Measurements from ENCODE around the gene C4orf36.

Gene C4orf36

DNA sequence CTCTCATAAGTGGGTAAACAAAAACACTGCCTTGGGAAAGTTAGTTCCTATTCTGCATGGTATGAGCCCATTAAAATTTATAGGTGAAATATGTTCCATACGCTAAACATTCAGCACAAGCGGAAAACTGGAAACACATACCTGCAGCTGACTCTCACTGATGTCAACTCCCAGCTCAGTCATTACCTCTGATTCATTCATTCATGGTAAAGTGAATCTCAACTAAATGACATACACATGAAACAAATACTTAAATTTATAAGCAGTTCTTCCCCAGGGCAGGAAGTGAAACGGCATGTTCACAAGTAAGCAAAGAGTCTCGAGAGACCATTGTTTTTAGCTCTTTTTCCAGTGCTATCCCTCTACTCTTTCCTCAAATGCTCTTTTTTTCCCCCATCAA lies 44.7 kb downstream of the C4orf36 start:
- H3K9me3 ChIP-seq (ENCODE audit: severe bottlenecking), result no peaks in the 10 kb centered on the region

DNA sequence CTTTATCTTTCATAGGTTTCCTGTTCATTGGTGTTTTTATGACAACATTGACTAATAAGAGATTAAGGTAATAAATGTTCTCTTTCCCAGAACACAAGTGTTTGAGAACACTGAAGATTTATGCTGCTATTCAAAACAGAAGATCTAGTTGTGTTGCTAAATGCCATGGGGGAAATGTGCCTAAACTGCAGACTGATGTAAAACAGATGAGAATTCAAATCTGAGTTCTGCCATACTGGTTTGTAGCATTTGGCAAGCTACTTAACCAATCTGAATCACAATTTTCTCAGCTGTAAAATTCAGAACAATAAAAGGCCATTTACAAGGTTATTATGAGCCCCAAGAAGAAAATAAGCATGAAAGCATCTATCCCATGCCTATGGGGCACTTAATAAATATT lies 45.3 kb downstream of the C4orf36 start:
- TF ChIP-seq, protein P1, sequence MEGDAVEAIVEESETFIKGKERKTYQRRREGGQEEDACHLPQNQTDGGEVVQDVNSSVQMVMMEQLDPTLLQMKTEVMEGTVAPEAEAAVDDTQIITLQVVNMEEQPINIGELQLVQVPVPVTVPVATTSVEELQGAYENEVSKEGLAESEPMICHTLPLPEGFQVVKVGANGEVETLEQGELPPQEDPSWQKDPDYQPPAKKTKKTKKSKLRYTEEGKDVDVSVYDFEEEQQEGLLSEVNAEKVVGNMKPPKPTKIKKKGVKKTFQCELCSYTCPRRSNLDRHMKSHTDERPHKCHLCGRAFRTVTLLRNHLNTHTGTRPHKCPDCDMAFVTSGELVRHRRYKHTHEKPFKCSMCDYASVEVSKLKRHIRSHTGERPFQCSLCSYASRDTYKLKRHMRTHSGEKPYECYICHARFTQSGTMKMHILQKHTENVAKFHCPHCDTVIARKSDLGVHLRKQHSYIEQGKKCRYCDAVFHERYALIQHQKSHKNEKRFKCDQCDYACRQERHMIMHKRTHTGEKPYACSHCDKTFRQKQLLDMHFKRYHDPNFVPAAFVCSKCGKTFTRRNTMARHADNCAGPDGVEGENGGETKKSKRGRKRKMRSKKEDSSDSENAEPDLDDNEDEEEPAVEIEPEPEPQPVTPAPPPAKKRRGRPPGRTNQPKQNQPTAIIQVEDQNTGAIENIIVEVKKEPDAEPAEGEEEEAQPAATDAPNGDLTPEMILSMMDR (IDR thresholded peaks at IDR 0.05; ENCODE audit: low read depth, low read length), result no peak
- no peaks in the 10 kb centered on the region for H3K36me3 ChIP-seq
- no peaks in the 10 kb centered on the region for H3K27me3 ChIP-seq (ENCODE audit: insufficient read depth, low read depth, severe bottlenecking)
- H3K27ac ChIP-seq, result no peak overlapping the region
- no peak overlapping the region for H3K4me3 ChIP-seq (ENCODE audit: low read depth, low read length)
- no peaks in the 10 kb centered on the region for H3K9me3 ChIP-seq (ENCODE audit: severe bottlenecking)
- DNase-seq, result no peak

More for the DNA sequence above, 44.7 kb downstream of the C4orf36 start:
- DNase-seq, result no peak
- TF ChIP-seq, protein P1 (IDR thresholded peaks at IDR 0.05; ENCODE audit: low read depth, low read length), result no peak
- Histone ChIP-seq H3K36me3 (no peaks in the 10 kb centered on the region), H3K4me3 (ENCODE audit: low read depth, low read length) (no peak overlapping the region), H3K27me3 (ENCODE audit: insufficient read depth, low read depth, severe bottlenecking) (no peaks in the 10 kb centered on the region), H3K27ac (no peak overlapping the region)

DNA sequence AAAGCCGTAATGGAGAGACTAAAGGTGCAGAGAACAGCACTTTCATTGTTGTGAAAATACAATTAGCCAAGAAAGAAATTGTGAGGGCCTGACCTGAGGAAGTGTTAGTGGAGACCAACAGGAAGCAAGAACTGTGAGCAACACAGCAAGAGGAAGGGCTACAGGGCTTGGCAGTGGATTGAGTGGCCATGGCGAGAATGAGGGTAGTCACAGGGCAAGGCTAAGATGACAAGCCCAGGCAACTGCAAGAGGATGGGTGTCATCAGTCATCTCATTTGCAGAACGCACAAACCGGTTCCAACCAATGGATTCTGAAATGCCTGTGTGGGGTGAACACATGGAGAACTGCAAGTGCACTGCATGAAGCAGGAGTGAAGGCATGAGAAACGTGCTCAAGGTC lies 46.6 kb downstream of the C4orf36 start:
- Histone ChIP-seq H3K27me3 (ENCODE audit: insufficient read depth, low read depth, severe bottlenecking) (no peaks in the 10 kb centered on the region), H3K9me3 (ENCODE audit: severe bottlenecking) (no peaks in the 10 kb centered on the region), H3K36me3 (no peaks in the 10 kb centered on the region), H3K4me3 (ENCODE audit: low read depth, low read length) (no peak overlapping the region), H3K27ac (no peak overlapping the region)
- TF ChIP-seq, protein P1 (IDR thresholded peaks at IDR 0.05; ENCODE audit: low read depth, low read length), result no peak
- no peak for DNase-seq

DNA sequence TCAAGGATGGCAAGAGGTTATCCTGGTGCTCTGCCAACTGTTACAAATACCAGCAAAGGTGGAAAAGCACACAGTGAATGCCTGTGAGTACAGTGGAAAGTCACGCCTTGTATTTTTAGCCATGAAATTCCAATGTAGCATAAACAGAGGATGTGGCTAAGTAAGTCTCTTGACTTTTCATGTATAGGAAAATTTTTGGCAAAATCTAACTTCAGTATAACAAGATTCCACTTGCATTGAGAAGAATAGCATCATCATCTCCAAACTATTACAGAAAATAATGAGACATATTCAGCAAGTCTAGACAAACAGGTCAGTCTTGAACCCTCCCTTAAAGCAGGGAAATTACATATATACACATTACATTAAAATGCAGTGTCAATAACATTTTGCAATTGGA lies 50.9 kb downstream of the C4orf36 start:
- DNase-seq, result no peak
- no peak overlapping the region for H3K4me3 ChIP-seq (ENCODE audit: low read depth, low read length)
- TF ChIP-seq, protein P1 (IDR thresholded peaks at IDR 0.05; ENCODE audit: low read depth, low read length), result no peak
- H3K9me3 ChIP-seq (ENCODE audit: severe bottlenecking), result no peaks in the 10 kb centered on the region
- H3K27me3 ChIP-seq (ENCODE audit: insufficient read depth, low read depth, severe bottlenecking), result no peaks in the 10 kb centered on the region
- no peak overlapping the region for H3K27ac ChIP-seq
- H3K36me3 ChIP-seq, result no peaks in the 10 kb centered on the region

DNA sequence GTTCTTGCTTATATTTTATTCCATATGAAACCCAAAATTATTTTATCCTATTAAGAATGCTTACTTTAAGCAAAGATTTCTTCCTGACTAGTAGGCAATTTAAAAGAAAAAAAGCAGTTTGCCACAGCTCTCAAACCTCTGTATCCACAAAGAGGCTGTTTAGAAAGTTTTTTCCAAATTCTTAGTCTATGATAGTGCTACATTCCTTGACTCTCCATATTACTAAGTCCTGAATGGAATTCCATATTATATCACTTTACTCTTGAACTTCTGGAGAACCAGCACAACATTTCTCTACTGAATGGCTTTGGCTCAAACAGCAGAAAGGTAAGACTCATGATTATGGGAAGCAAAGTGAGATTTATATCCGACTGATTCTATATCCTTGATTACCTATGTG lies 51.4 kb downstream of the C4orf36 start:
- TF ChIP-seq, protein P1 (IDR thresholded peaks at IDR 0.05; ENCODE audit: low read depth, low read length), result no peak
- no peak overlapping the region for H3K27ac ChIP-seq

DNA sequence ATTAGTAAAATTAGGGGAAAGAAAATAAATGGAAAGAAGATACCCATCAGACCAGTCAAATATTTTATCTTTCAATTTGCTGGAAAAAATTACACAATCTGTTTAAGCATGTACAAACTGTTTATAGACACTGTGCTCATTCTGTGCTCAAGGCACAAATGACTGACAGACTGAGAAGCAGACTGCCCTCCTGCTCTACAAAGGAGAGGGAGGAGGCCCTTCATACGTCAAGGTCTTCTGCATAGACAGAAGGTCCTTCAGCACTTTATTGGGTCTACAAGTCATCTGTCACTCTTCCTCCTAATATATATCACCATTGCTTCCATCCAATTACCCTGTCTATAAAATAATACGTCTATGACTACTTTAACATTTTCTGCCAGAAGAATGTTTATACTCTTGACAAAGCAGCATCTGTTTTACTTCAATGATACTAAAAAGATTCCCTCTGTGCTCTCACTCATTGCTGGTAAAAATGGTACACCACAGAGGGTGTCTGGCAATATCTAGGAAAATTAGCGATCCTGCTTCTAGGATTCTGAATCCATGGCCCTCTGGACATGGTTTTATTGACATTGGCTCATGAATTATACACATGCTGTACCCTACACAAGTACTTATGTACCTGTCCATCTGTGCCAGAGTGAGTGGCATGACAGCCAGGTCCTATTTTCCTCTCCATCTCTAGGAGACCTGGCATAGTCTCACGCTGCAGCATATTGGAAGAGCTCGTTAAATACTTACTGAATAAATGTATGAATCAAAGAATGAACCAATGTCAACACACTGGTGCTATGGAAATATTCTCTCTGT lies 54.3 kb downstream of the C4orf36 start:
- TF ChIP-seq, protein P1 (IDR thresholded peaks at IDR 0.05; ENCODE audit: low read depth, low read length), result no peak
- H3K4me3 ChIP-seq (ENCODE audit: low read depth, low read length), result no peak overlapping the region

More for the DNA sequence above, 51.4 kb downstream of the C4orf36 start:
- Histone ChIP-seq H3K27me3 (ENCODE audit: insufficient read depth, low read depth, severe bottlenecking) (no peaks in the 10 kb centered on the region), H3K4me3 (ENCODE audit: low read depth, low read length) (no peak overlapping the region), H3K9me3 (ENCODE audit: severe bottlenecking) (no peaks in the 10 kb centered on the region), H3K36me3 (no peaks in the 10 kb centered on the region)
- no peak for DNase-seq

More for the DNA sequence above, 54.3 kb downstream of the C4orf36 start:
- Histone ChIP-seq H3K36me3 (no peaks in the 10 kb centered on the region), H3K27me3 (ENCODE audit: insufficient read depth, low read depth, severe bottlenecking) (no peaks in the 10 kb centered on the region), H3K9me3 (ENCODE audit: severe bottlenecking) (no peaks in the 10 kb centered on the region), H3K27ac (no peak overlapping the region)
- no peak for DNase-seq
